ENCODE data around the gene ITPR2.
"Not testable (repeated sequence)": the region's sequence is repeated elsewhere in the genome, so short reads cannot be mapped to it uniquely, and the experiment has no call there.

Gene ITPR2

GRCh38 chr12:26684101-26684500 lies 148.9 kb downstream of the ITPR2 start:
- peaks cover 16% of the 10 kb centered on the region; the same call in 1 of the 2 replicates for H3K4me1 ChIP-seq (ENCODE audit: control insufficient read depth, insufficient read depth, low read length)
- H3K36me3 ChIP-seq (ENCODE audit: control insufficient read depth, insufficient read depth, low read length), result peaks cover 10% of the 10 kb centered on the region; the same call in 1 of the 2 replicates
- H3K9me3 ChIP-seq (ENCODE audit: control insufficient read depth, insufficient read depth, low read length), result peaks cover 16% of the 10 kb centered on the region
- H3K27ac ChIP-seq (ENCODE audit: low read depth, low read length), result no peak overlapping the region
- H3K4me3 ChIP-seq (ENCODE audit: low read depth, low read length), result no peak overlapping the region
- no peak overlapping the region for H3K9ac ChIP-seq (ENCODE audit: low read depth, low read length)
- H3K27me3 ChIP-seq (ENCODE audit: control insufficient read depth, insufficient read depth, low read length), result no peaks in the 10 kb centered on the region

GRCh38 chr12:26683443-26683842 lies 149.6 kb downstream of the ITPR2 start:
- Histone ChIP-seq H3K27ac (ENCODE audit: low read depth, low read length) (no peak overlapping the region), H3K36me3 (ENCODE audit: control insufficient read depth, insufficient read depth, low read length) (peaks cover 10% of the 10 kb centered on the region; the same call in 1 of the 2 replicates), H3K9me3 (ENCODE audit: control insufficient read depth, insufficient read depth, low read length) (peaks cover 16% of the 10 kb centered on the region), H3K9ac (ENCODE audit: low read depth, low read length) (no peak overlapping the region), H3K4me1 (ENCODE audit: control insufficient read depth, insufficient read depth, low read length) (peaks cover 22% of the 10 kb centered on the region), H3K4me3 (ENCODE audit: low read depth, low read length) (no peak overlapping the region), H3K27me3 (ENCODE audit: control insufficient read depth, insufficient read depth, low read length) (no peaks in the 10 kb centered on the region)

- Histone ChIP-seq H3K4me3 (ENCODE audit: low read depth, low read length) (no peak overlapping the region), H3K9ac (ENCODE audit: low read depth, low read length) (no peak overlapping the region), H3K4me1 (ENCODE audit: control insufficient read depth, insufficient read depth, low read length) (peaks cover 29% of the 10 kb centered on the region), H3K27me3 (ENCODE audit: control insufficient read depth, insufficient read depth, low read length) (no peaks in the 10 kb centered on the region), H3K27ac (ENCODE audit: low read depth, low read length) (peak overlapping the region; percentile 56), H3K9me3 (ENCODE audit: control insufficient read depth, insufficient read depth, low read length) (peaks cover 16% of the 10 kb centered on the region), H3K36me3 (ENCODE audit: control insufficient read depth, insufficient read depth, low read length) (peaks cover 10% of the 10 kb centered on the region; the same call in 1 of the 2 replicates)
Measured at GRCh38 chr12:26680727-26681455, 152.1 kb downstream of the ITPR2 start.

- peak overlapping the region; percentile 4; the same call in 1 of the 2 replicates for H3K9ac ChIP-seq (ENCODE audit: low read depth, low read length)
- peaks cover 10% of the 10 kb centered on the region; the same call in 1 of the 2 replicates for H3K36me3 ChIP-seq (ENCODE audit: control insufficient read depth, insufficient read depth, low read length)
- H3K4me1 ChIP-seq (ENCODE audit: control insufficient read depth, insufficient read depth, low read length), result peaks cover 29% of the 10 kb centered on the region
- peak overlapping the region; percentile 25; the same call in 1 of the 2 replicates for H3K4me3 ChIP-seq (ENCODE audit: low read depth, low read length)
- peak overlapping the region; percentile 94 for H3K27ac ChIP-seq (ENCODE audit: low read depth, low read length)
- peaks cover 13% of the 10 kb centered on the region for H3K9me3 ChIP-seq (ENCODE audit: control insufficient read depth, insufficient read depth, low read length)
- H3K27me3 ChIP-seq (ENCODE audit: control insufficient read depth, insufficient read depth, low read length), result no peaks in the 10 kb centered on the region
Measured at GRCh38 chr12:26678697-26679660, 154.0 kb downstream of the ITPR2 start.

- not testable (repeated sequence) for H3K9me3 ChIP-seq (ENCODE audit: control insufficient read depth, insufficient read depth, low read length); H3K36me3 ChIP-seq (ENCODE audit: control insufficient read depth, insufficient read depth, low read length); H3K27me3 ChIP-seq (ENCODE audit: control insufficient read depth, insufficient read depth, low read length); H3K4me3 ChIP-seq (ENCODE audit: low read depth, low read length); H3K9ac ChIP-seq (ENCODE audit: low read depth, low read length); H3K27ac ChIP-seq (ENCODE audit: low read depth, low read length)
- H3K4me1 ChIP-seq (ENCODE audit: control insufficient read depth, insufficient read depth, low read length), result peaks cover 20% of the 10 kb centered on the region
Measured at GRCh38 chr12:26671487-26671886, 161.5 kb downstream of the ITPR2 start.

- Histone ChIP-seq H3K4me1 (ENCODE audit: control insufficient read depth, insufficient read depth, low read length) (peaks cover 29% of the 10 kb centered on the region), H3K9me3 (ENCODE audit: control insufficient read depth, insufficient read depth, low read length) (no peaks in the 10 kb centered on the region), H3K36me3 (ENCODE audit: control insufficient read depth, insufficient read depth, low read length) (no peaks in the 10 kb centered on the region), H3K27me3 (ENCODE audit: control insufficient read depth, insufficient read depth, low read length) (no peaks in the 10 kb centered on the region), H3K4me3 (ENCODE audit: low read depth, low read length) (no peak overlapping the region), H3K27ac (ENCODE audit: low read depth, low read length) (no peak overlapping the region), H3K9ac (ENCODE audit: low read depth, low read length) (no peak overlapping the region)
Measured at GRCh38 chr12:26668847-26669246, 164.1 kb downstream of the ITPR2 start.

GRCh38 chr12:26668230-26668629 lies 164.8 kb downstream of the ITPR2 start:
- no peaks in the 10 kb centered on the region for H3K27me3 ChIP-seq (ENCODE audit: control insufficient read depth, insufficient read depth, low read length)
- H3K36me3 ChIP-seq (ENCODE audit: control insufficient read depth, insufficient read depth, low read length), result no peaks in the 10 kb centered on the region
- no peaks in the 10 kb centered on the region for H3K9me3 ChIP-seq (ENCODE audit: control insufficient read depth, insufficient read depth, low read length)
- H3K9ac ChIP-seq (ENCODE audit: low read depth, low read length), result no peak overlapping the region
- no peak overlapping the region for H3K4me3 ChIP-seq (ENCODE audit: low read depth, low read length)
- no peak overlapping the region for H3K27ac ChIP-seq (ENCODE audit: low read depth, low read length)
- peaks cover 29% of the 10 kb centered on the region for H3K4me1 ChIP-seq (ENCODE audit: control insufficient read depth, insufficient read depth, low read length)

- Histone ChIP-seq H3K9ac (ENCODE audit: low read depth, low read length) (no peak overlapping the region), H3K9me3 (ENCODE audit: control insufficient read depth, insufficient read depth, low read length) (no peaks in the 10 kb centered on the region), H3K27ac (ENCODE audit: low read depth, low read length) (no peak overlapping the region), H3K36me3 (ENCODE audit: control insufficient read depth, insufficient read depth, low read length) (peaks cover 4% of the 10 kb centered on the region; the same call in 1 of the 2 replicates), H3K4me3 (ENCODE audit: low read depth, low read length) (no peak overlapping the region), H3K27me3 (ENCODE audit: control insufficient read depth, insufficient read depth, low read length) (no peaks in the 10 kb centered on the region), H3K4me1 (ENCODE audit: control insufficient read depth, insufficient read depth, low read length) (peaks cover 29% of the 10 kb centered on the region)
Measured at GRCh38 chr12:26666286-26666685, 166.7 kb downstream of the ITPR2 start.

- no peaks in the 10 kb centered on the region for H3K9me3 ChIP-seq (ENCODE audit: control insufficient read depth, insufficient read depth, low read length)
- peaks cover 9% of the 10 kb centered on the region for H3K4me1 ChIP-seq (ENCODE audit: control insufficient read depth, insufficient read depth, low read length)
- H3K36me3 ChIP-seq (ENCODE audit: control insufficient read depth, insufficient read depth, low read length), result peaks cover 29% of the 10 kb centered on the region
- no peak overlapping the region for H3K27ac ChIP-seq (ENCODE audit: low read depth, low read length)
- no peaks in the 10 kb centered on the region for H3K27me3 ChIP-seq (ENCODE audit: control insufficient read depth, insufficient read depth, low read length)
- no peak overlapping the region for H3K4me3 ChIP-seq (ENCODE audit: low read depth, low read length)
- no peak overlapping the region for H3K9ac ChIP-seq (ENCODE audit: low read depth, low read length)
Measured at GRCh38 chr12:26661399-26661798, 171.6 kb downstream of the ITPR2 start.

GRCh38 chr12:26659930-26660329 lies 173.1 kb downstream of the ITPR2 start:
- no peak overlapping the region for H3K4me3 ChIP-seq (ENCODE audit: low read depth, low read length)

GRCh38 chr12:26658991-26659390 lies 174.0 kb downstream of the ITPR2 start:
- Histone ChIP-seq H3K4me3 (ENCODE audit: low read depth, low read length) (no peak overlapping the region), H3K36me3 (ENCODE audit: control insufficient read depth, insufficient read depth, low read length) (peaks cover 48% of the 10 kb centered on the region), H3K27ac (ENCODE audit: low read depth, low read length) (no peak overlapping the region)

More at GRCh38 chr12:26659930-26660329, 173.1 kb downstream of the ITPR2 start:
- H3K27ac ChIP-seq (ENCODE audit: low read depth, low read length), result no peak overlapping the region
- no peaks in the 10 kb centered on the region for H3K27me3 ChIP-seq (ENCODE audit: control insufficient read depth, insufficient read depth, low read length)
- H3K9me3 ChIP-seq (ENCODE audit: control insufficient read depth, insufficient read depth, low read length), result no peaks in the 10 kb centered on the region
- peaks cover 6% of the 10 kb centered on the region for H3K4me1 ChIP-seq (ENCODE audit: control insufficient read depth, insufficient read depth, low read length)
- H3K9ac ChIP-seq (ENCODE audit: low read depth, low read length), result no peak overlapping the region
- H3K36me3 ChIP-seq (ENCODE audit: control insufficient read depth, insufficient read depth, low read length), result peaks cover 39% of the 10 kb centered on the region

More at GRCh38 chr12:26658991-26659390, 174.0 kb downstream of the ITPR2 start:
- Histone ChIP-seq H3K9ac (ENCODE audit: low read depth, low read length) (no peak overlapping the region), H3K4me1 (ENCODE audit: control insufficient read depth, insufficient read depth, low read length) (peaks cover 1% of the 10 kb centered on the region; the same call in 1 of the 2 replicates), H3K9me3 (ENCODE audit: control insufficient read depth, insufficient read depth, low read length) (no peaks in the 10 kb centered on the region), H3K27me3 (ENCODE audit: control insufficient read depth, insufficient read depth, low read length) (no peaks in the 10 kb centered on the region)

Measured in HUES48 (cell line).